HepG2 (cell line): Measurements from ENCODE around the gene DOCK4. TPM values are rescaled to one million over a fixed set of nuclear protein-coding genes. Genes with fewer than 3 reads are reported as not detected.

Experiments used
- ATAC-seq: fragments of 200-7000 bp; cut with Tn5 transposase; 3 replicates; pipeline ENCODE4 v1.9.1; 2020; ENCODE audit warnings: mild to moderate bottlenecking, moderate library complexity
- BruUV-seq: library from RNA; stranded (reverse); fragments of 400-500 nt; replicated peaks from 2 replicates; lab custom pipeline; 2021; lab: Mats Ljungman, UMichigan
- CTCF ChIA-PET: fragments of 300-600 bp; formaldehyde crosslinking; extraction: SDS; loops from one replicate; lab custom pipeline; 2021; ENCODE audit warnings: low total read pairs, inconsistent platforms, low intra/inter-chr PET ratio; lab: Yijun Ruan, JAX
- POLR2A ChIA-PET: fragments of 350-600 bp; sonication (Branson Sonifier 250); formaldehyde crosslinking; loops from one replicate; lab custom pipeline; 2020; ENCODE audit warnings: antibody characterized with exemption, inconsistent platforms; lab: Yijun Ruan, JAX
- DNase-seq: peaks from one replicate; pipeline ENCODE4 v3.0.0-alpha.2; 2015; ENCODE audit warnings: low spot score
- FAIRE-seq: peaks from 3 replicates; lab custom pipeline; 2011; peaks lifted over from hg19 to GRCh38; lab: Jason Lieb, UNC
- H2AFZ ChIP-seq: one replicate; pipeline ENCODE4 v1.6.1; 2011; ENCODE audit warnings: low read length, inconsistent platforms
- H3K27ac ChIP-seq: fragments of 300-600 bp; 3 replicates; pipeline ENCODE4 v1.8.0; 2011; ENCODE audit warnings: mixed run types, mild to moderate bottlenecking, mixed read lengths, low read length, inconsistent platforms; ENCODE audit not compliant: insufficient read depth; ENCODE audit errors: extremely low read length
- H3K27me3 ChIP-seq, 2 experiments: fragments of 200-600 bp in 1 of 2; 2 replicates in 1 of 2; 3 replicates in 1 of 2; pipeline versions ENCODE4 v1.6.0 to v1.8.0; 2011; ENCODE audit warnings: low read length in 2 of 2, mild to moderate bottlenecking in 2 of 2, moderate library complexity in 2 of 2, inconsistent platforms in 1 of 2; ENCODE audit not compliant: insufficient read depth in 2 of 2, control insufficient read depth in 1 of 2
- H3K36me3 ChIP-seq, 2 experiments: fragments of 200-600 bp in 1 of 2; replicated peaks in 1 of 2; 2 replicates in 1 of 2; 3 replicates in 1 of 2; pipeline versions ENCODE4 v1.5.1 to v1.8.0; 2011; ENCODE audit warnings: low read length in 2 of 2, inconsistent platforms in 1 of 2; ENCODE audit not compliant: insufficient read depth in 2 of 2, control insufficient read depth in 1 of 2
- H3K4me1 ChIP-seq: 2 replicates; pipeline ENCODE4 v1.5.1; 2012; ENCODE audit warnings: low read length, inconsistent platforms; ENCODE audit not compliant: insufficient read depth
- H3K4me2 ChIP-seq: 2 replicates; pipeline ENCODE4 v1.6.0; 2011; ENCODE audit warnings: low read depth, low read length, inconsistent platforms
- H3K4me3 ChIP-seq, 3 experiments: fragments of 200-600 bp in 1 of 3; sonication (generic), shearing (Covaris generic) in 1 of 3; replicated peaks in 1 of 3; 2 replicates each; pipeline ENCODE4 v1.5.1; 2011 to 2016; ENCODE audit warnings: low read length in 3 of 3, inconsistent platforms in 2 of 3, low read depth in 2 of 3, mild to moderate bottlenecking in 2 of 3, control low read depth in 1 of 3, mixed read lengths in 1 of 3; ENCODE audit not compliant: insufficient read depth in 1 of 3
- H3K79me2 ChIP-seq: one replicate; pipeline ENCODE4 v1.6.1; 2011; ENCODE audit warnings: low read length, inconsistent platforms; ENCODE audit not compliant: insufficient read depth
- H3K9ac ChIP-seq: 2 replicates; pipeline ENCODE4 v1.6.0; 2011; ENCODE audit warnings: mild to moderate bottlenecking, low read depth, low read length, inconsistent platforms; ENCODE audit not compliant: insufficient read depth
- H3K9me3 ChIP-seq: 2 replicates; pipeline ENCODE4 v1.5.1; 2012; ENCODE audit warnings: mild to moderate bottlenecking, low read length
- H4K20me1 ChIP-seq: 2 replicates; pipeline ENCODE4 v1.6.0; 2011; ENCODE audit warnings: inconsistent platforms, mild to moderate bottlenecking, low read length, moderate library complexity; ENCODE audit not compliant: insufficient read depth
- DR1 ChIP-seq: sonication (generic); formaldehyde crosslinking; IDR thresholded peaks from 2 replicates; pipeline ENCODE4 v1.8.0; 2021; ENCODE audit warnings: mild to moderate bottlenecking, missing genetic modification reagents, inconsistent platforms
- EZH2 ChIP-seq: conservative IDR thresholded peaks from 2 replicates; pipeline ENCODE4 v1.6.1; 2012; ENCODE audit warnings: mild to moderate bottlenecking, low read depth, low read length, moderate library complexity
- FLYWCH1 ChIP-seq: sonication (generic); formaldehyde crosslinking; IDR thresholded peaks from 2 replicates; pipeline ENCODE4 v1.8.1; 2023; ENCODE audit warnings: mild to moderate bottlenecking, missing genetic modification reagents
- HDAC1 ChIP-seq: sonication (generic); formaldehyde crosslinking; IDR thresholded peaks from 2 replicates; pipeline ENCODE4 v1.5.1; 2020; ENCODE audit warnings: mild to moderate bottlenecking, missing genetic modification reagents
- HMG20B ChIP-seq: conservative IDR thresholded peaks from 2 replicates; pipeline ENCODE4 v1.6.1; 2016; ENCODE audit warnings: missing genetic modification reagents, missing compliant biosample characterization
- YEATS2 ChIP-seq: sonication (generic); formaldehyde crosslinking; IDR thresholded peaks from 2 replicates; pipeline ENCODE4 v1.4.0; 2020; ENCODE audit warnings: missing genetic modification reagents, borderline replicate concordance
- ZNF281 ChIP-seq: sonication (generic); formaldehyde crosslinking; IDR thresholded peaks from 2 replicates; pipeline ENCODE4 v1.4.0; 2020; ENCODE audit warnings: missing genetic modification reagents, borderline replicate concordance
- whole genome bisulfite sequencing: methylation state at CpG from one replicate; pipeline ENCODE4 v1.1.6; 2017; ENCODE audit warnings: low lambda C conversion rate; 5-methylcytosine and 5-hydroxymethylcytosine counted together
- in situ Hi-C: cut with HindIII; loops from 2 replicates; pipeline ENCODE4 v1.10.0; 2017; ENCODE audit warnings: low pct_unique_long_range_greater_than_20kb; ENCODE audit not compliant: extremely low pct_ligation_motif_present
- intact Hi-C: fragments of 100-400 bp; cut with micrococcal nuclease; formaldehyde crosslinking; loops from one replicate; pipeline ENCODE4 v1.10.0; 2022; ENCODE audit not compliant: unreplicated experiment
- polyA plus RNA-seq, 8 experiments: library from polyadenylated mRNA; depleted of rRNA in 3 of 8; stranded (reverse) in 7 of 8; unstranded in 1 of 8; fragments of >200 nt; fragmentation: Illumina TruSeq in 4 of 8; extraction: Trizol in 4 of 8; gene quantifications; 2 replicates each; pipeline versions ENCODE4 v1.2.1 to v1.2.3, GENCODE V29; 2011 to 2016; ENCODE audit warnings: low read depth in 4 of 8, missing spikeins in 1 of 8, mixed read lengths in 1 of 8; ENCODE audit not compliant: insufficient read depth in 1 of 8
- total RNA-seq, 5 experiments: library from RNA; depleted of rRNA; stranded (reverse); fragments of >200 nt; fragmentation: Illumina TruSeq; extraction: Trizol; gene quantifications; 2 replicates each; pipeline ENCODE4 v1.2.3, GENCODE V29; 2016; ENCODE audit warnings: low read depth in 1 of 5

The DOCK4 gene
- total and polyA plus RNA-seq, 2 of the 13 experiments (the other 11 are each of a cell fraction or from before 2014, with no cell fraction given) = 13.5 to 17.4 TPM

- TF ChIP-seq ZNF281 (CRISPR knock-in tag) = no peak
- TF ChIP-seq, all 625 proteins: peak for 0
Observed at GRCh38 chr7:111832174-111832573, 374.0 kb downstream of the DOCK4 start (continued).

- ChIA-PET POLR2A (no interaction called here), CTCF (no interaction called here)
- no peaks in the 10 kb centered on the region for H3K4me1 ChIP-seq
- intact Hi-C loops (no loop called here), in situ Hi-C loops (no loop called here)
- no peaks in the 10 kb centered on the region for H4K20me1 ChIP-seq
- no peak overlapping the region for H3K4me2 ChIP-seq
- H3K36me3 ChIP-seq = peaks cover 1 to 3% of the 10 kb centered on the region in 2 experiments; a peak in 3 of 5 replicates
- no peak overlapping the region for H3K4me3 ChIP-seq
- no peaks in the 10 kb centered on the region for H3K9me3 ChIP-seq
- H3K27ac ChIP-seq = no peak overlapping the region
- WGBS = 100% methylated on average over 2 of the region's 2 CpGs
- TF ChIP-seq HDAC1 (no peak), FLYWCH1 (CRISPR knock-in tag) (no peak), EZH2 (no peak), DR1 (CRISPR knock-in tag) (no peak), HMG20B (CRISPR knock-in tag) (no peak), YEATS2 (CRISPR knock-in tag) (no peak)
- no peaks in the 10 kb centered on the region for H3K79me2 ChIP-seq
- no peaks in the 10 kb centered on the region for H3K27me3 ChIP-seq
- ATAC-seq = no peak
- no peak overlapping the region for H2AFZ ChIP-seq
- no peak overlapping the region for H3K9ac ChIP-seq
- no peak for DNase-seq
- no peak for FAIRE-seq
- no TSS peak for BruUV-seq
Observed at GRCh38 chr7:111829221-111829620, 377.0 kb downstream of the DOCK4 start.
